GM19438 (cell line): ENCODE data around the gene UPK3A.

Experiments
- ATAC-seq: cut with Tn5 transposase; IDR thresholded peaks from one replicate; pipeline ENCODE4 v1.9.1; 2021; ENCODE audit warnings: low read depth; ENCODE audit not compliant: unreplicated experiment

The UPK3A gene

DNA sequence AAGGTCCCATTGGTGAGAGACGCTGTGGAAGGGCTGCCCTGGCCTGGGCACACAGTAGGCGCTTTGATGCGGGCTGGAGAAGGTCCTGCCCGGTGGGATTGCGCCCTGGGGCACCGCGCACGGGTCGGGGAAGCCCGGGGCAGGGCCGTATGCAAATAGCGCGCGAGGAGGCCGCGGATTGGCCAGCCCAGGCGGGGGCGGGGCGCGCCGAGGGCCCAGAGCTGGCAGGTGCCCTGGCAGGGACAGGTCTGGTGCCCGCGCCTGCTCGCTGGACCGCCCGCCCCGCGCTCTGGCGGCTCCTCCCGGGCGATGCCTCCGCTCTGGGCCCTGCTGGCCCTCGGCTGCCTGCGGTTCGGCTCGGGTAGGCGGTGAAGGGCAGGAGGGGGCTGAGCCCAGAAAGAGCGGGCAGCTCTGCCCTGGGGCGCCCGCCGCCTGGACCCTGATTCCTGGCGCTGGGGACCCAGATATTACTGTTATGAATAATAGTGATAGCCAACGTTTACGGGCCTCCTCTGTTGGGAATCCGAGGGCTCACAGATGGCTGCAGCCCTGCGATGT lies at the start of gene UPK3A:
TSS of gene UPK3A (plus strand) at position 245 of the 558 bp plus-strand sequence. CDS start at position 310, 65 bp downstream.
- no peak for ATAC-seq

DNA sequence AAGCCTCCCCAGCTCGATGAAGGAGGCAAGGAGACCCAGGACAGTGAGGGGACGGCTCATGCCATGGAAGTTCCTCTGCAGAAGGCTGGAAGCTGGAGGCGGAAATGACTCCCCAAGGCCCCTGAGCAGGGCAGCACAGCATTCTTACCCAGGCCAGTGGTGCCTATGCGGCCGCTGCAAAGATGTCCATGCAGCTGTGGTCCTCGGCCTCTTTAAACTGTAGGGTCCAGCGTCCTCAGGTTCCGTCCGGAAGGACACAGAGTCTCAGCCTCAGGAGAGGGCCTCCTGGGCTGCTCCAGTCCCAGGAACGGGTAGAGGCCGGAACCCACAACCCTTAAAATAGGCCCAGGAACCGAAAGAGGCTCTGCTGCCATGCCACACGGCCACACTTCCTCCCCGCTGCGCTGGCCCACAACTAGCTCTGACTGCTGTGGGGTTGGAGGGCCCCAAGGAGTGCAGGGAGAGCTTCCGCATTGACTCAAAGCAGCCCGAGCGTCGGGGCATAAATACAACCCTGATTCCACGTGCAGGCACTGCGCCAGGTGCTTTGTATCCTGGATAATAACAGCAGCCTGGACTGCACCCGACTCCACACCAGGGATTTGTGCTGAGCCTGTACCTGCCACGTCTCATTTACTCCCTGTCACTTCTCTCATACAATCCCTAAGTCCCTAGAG lies 49.5 kb upstream of the UPK3A start:
- ATAC-seq = peak; percentile 73

DNA sequence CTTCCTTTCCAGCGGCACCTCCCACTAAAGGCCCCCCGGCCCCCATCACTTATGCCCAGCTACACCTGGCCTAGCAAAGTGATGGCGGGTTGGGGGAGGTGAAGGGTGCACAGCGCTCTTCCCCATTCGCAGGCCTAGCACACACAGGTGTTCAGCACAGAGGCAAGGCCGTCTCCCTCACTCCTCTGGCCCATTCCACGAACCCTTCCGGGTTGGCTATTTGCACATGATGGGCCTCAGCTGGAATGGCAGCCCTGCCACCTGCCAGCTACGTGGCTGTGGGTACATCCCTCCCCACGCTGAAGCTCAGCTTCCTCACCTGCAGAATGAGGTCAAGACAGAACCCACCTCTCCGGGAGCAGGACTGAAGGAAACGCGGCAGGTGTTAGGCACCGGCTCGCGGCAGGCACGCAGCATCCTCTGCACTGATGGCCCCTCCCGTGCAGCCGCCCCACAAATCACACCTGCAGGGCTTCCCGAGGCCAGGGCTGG lies 48.9 kb upstream of the UPK3A start:
- no peak for ATAC-seq

DNA sequence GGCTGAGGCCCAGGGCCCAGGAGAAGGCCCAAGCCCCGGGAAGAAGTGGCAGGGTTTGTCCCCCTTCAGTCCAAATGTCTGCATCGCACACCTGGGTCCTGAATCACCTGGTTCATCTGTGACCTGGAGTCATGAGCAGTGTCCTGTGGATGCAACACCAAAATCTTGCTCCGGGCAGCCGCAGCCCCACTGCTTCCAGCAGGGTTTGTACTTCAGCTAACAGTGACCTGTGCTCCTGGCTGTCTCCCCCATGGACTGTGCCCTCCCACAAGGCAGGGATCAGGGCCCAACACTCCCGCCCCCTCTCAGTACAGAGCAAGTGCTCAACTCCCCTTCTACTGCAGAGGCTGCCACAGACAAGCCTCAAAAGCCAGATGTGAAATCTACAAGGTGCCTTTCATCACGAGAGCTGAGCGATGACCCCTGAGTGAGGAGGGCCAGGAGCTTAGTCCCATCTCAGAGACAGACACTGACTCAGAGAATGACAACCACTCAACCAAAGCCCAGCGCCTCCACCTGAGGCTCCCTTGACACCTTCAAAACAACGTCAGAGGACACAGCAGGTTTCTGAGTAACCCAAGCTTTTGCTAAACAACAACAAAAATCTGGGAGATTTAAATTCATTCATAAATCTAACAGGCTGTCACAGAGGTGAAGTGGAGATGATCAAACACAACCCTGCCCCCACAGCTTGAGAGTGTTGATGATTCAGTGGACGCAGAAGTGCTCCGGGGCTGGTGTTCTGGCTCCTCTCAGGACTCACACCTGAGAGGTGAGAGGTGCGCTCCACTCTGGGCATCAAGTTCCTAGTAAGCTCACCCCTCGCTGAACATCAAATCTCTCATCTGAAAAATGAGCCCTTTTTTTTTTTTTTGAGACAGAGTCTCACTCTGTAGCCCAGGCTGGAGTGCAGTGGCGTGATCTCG lies 47.4 kb upstream of the UPK3A start:
- ATAC-seq = no peak

DNA sequence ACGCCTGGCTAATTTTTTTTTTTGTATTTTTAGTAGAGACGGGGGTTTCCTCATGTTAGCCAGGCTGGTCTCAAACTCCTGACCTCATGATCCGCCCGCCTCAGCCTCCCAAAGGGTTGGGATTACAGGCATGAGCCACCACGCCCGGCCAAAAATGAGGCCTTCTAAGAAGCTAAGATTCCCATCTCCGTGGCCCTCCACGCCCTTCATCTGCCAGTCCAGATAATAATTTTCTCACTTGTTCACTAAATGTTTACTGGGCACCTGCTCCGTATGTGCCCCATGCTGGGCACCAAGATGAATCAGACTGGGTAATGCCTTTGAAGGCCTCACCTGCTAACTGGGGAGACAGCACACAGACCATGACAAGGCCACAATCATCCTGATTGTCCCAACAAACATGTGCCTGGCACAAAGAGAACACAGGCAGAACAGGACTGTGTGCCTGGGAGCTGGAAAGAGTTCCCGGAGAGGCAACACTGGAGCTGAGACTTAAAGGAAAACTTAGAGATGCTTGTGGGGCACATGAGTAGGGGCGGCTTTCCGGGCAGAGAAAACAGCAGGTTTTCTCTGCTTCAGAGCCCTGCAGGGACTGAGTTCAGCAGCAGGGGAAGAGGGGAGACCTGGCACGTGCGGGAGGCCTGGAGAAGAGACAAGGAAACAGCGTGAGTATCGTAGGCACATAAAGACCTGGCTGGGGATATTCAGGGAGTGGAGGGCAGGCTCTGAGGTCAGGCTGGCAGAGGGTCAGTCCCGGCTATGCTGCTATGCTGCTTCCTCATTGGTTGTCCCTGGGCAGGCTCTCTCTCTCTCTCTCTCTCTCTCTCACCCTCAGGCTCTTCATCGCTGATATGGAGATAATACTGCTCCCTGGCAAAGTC lies 46.4 kb upstream of the UPK3A start:
- ATAC-seq = no peak

DNA sequence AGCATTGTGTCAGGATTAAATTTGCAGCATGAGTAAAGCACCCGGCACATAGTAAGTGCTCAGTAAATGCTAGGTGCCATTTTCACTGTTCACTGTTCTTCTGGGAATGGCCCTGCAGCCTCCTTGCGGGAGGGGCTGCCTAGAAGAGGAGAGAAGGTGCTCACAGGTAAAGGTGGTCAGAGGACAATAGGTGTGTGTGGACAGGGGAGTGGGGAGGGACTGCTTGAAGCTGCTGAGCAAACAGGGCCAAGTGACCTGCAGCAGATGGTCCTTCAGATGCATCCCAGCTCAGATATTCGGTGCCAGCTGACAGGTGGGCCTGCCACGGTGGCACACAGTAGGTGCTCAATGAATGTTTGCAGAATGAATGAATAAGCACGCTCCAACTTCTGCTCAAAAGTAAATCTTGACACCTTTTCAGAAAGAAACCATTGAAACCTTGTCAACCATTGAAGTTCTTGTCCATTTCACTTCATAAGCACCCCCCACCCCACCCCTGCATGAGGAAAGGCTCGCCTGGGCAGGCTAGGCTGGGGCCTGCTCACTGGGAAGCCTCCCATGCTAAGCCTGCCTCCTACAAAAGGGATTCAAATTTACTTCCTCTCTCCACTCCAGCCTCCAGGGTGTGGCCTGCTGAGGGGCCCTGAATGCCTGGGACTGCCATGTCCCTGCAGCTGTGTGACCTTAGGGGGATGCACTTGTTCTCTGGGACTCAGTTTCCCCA lies 45.6 kb upstream of the UPK3A start:
- no peak for ATAC-seq

DNA sequence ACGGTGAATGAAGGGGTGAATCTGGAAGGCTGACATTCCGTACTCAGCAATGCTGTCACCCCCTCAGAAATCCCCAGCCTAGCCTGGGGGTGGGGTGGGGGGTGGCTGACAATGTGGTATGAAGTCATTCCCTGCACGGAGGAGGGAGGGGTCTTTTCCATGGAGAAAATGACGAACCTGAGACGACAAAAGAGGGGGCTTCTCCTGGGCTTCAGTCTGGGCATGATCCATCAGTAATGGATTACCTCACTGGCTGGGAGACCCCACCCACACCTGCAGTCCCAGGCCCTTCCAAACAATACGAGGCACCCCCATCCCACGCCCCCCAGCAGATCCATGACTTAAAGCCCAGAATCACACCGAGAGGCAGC lies 45.1 kb upstream of the UPK3A start:
- no peak for ATAC-seq

DNA sequence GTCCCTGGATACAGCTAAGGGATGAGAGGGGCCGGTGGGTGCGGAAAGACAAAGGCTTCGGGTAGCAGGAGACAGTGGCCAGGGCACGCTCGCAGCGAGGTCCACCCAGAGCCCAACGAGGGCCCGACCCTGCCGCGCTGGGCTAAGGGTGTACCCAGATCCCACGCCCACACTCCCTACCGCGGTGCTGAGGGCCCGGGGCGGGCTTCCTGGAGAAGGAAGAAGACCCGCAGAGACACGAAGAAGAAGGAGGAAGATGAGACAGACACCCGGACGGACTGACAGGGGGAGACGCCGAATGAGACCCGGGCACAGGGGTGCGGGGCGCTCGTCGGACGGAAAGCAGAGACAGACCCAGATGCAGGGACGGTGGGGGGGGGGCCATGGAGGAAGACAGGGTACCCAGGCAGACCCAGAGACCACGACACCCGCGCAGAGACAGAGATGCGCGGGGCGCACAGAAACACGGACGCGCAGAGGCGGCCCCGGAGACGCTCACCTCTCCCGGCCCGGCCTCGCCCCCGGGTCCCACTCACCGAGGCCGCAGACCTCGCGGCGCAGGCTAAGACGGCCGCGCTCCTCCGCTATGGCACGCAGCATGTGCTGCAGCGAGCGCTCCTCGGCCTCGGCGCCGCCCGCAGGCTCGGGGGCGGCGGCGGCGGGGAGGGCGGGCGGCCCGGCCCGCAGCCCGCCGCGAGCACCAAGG lies 44.5 kb upstream of the UPK3A start:
- no peak for ATAC-seq

DNA sequence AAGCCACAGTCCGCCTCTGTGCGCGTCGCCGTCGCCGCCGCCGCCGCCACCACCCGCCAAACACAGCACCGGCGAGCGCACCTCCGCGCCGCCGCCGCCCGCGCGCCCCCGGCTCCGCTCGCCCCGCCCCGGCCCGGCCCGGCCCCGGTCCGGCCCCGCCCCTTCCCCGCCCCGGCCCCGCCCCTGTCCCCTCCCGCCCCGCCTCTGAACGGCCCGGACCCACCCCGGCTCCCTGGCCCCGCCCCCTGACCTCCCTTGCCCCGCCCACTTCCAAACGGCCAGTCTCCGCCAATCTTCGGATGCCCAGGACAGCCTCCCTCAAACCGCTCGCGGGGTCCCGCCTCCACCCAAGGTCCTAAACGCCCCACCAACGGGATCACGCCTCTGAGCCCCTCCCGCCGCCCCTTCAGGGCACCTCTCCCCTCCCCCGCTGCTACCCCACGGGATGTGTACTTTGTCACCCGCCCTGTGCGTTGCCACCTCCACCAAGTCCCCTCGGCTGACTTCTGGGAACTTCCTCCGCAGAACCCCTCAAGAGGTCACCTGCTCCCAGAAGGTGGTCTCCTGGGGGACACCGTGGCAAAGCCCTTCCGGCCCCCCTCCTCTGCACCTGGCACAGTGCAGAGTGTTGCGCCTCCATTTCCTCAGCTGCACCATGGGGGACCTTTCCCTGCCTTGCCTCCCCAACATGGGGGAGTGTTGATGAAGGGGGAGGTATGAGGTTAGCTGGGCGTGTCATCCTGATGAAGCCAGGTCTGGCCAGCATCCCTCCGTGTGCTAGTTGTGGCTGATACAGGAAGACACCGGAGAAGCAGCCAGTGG lies 43.7 kb upstream of the UPK3A start, which contains the start of gene KIAA0930:
TSS of gene KIAA0930 (minus strand) at position 85 of the 822 bp plus-strand sequence. CDS start 191 bp downstream, outside the sequence.
- ATAC-seq = no peak

DNA sequence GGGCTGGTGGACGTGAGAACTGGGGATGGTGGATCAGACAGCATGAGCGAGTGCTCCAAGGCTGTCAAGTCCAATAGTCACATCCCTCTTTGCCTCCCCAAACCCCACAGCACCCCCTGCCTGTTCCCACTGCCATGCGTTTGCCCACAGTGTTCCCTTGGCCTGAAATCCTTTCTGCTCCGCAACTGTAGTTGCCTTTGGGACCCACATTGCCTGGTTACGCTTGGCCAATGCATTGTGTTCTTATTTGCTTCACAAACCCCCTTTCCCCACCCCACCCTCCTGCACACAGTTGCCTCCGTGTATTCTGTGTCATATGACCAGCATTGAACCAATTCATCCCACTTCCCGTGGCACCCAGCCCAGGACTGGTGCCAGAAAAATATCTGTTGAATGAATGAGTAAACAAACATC lies 42.0 kb upstream of the UPK3A start:
- ATAC-seq = no peak

DNA sequence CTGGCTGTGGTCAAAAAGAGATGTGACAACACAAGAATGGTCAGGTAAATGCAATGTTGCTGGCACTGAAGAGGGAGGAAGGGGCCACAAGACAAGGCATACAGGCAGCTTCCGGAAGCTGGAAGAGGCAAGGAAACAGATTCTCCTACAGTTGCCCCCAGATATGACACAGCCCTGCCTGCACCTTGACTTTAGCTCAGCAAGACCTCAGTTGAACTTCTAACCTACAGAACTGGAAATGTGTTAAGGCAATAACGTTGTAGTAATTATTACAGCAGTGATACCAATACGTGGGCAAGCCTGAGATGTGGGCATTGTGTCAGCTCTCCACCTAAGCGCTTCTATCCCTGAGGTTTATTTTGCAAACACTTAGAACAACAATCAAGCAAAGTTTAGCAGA lies 39.8 kb upstream of the UPK3A start:
- ATAC-seq = no peak

DNA sequence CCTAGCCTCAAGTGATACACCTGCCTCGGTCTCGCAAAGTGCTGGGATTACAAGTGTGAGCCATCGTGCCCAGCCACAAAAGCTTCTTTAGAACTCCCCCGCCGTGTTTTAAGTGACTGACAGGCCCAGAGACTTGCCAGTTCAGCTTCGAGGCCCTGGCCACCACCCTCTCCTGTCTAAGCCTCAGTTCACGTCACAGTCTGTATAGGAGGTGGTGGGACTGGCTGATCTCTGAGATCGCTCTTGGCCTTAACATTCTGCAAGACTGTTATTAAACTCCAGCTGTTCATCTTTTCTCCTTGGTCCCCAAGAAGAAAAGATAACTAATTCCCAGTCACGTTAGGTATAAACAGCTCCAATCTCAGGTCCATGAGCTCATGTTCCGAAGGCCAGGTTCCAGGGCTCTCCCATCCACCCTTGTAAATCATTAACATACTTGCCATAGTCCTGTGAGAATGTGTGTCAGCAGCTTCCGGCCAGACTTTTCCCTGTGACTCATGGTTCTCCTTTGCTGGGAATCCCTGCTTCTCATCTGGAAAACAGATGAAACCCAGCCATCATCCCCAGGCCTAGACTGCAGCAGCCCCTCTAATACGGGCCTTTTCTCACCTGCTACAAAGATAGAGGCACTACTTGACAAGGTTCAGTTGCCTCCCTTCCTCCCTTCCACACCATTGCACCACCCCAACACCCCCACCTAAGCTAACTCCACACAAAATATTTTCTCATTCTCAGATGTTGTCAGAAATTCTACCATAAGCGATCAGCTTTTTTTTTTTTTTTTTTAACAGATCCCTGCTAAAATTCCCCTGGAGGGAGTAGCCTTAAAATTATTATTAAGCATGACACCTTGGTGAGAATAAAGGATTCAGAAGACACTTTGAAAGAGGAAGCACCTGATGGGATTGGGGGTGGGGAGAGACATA lies 38.4 kb upstream of the UPK3A start:
- ATAC-seq = no peak

DNA sequence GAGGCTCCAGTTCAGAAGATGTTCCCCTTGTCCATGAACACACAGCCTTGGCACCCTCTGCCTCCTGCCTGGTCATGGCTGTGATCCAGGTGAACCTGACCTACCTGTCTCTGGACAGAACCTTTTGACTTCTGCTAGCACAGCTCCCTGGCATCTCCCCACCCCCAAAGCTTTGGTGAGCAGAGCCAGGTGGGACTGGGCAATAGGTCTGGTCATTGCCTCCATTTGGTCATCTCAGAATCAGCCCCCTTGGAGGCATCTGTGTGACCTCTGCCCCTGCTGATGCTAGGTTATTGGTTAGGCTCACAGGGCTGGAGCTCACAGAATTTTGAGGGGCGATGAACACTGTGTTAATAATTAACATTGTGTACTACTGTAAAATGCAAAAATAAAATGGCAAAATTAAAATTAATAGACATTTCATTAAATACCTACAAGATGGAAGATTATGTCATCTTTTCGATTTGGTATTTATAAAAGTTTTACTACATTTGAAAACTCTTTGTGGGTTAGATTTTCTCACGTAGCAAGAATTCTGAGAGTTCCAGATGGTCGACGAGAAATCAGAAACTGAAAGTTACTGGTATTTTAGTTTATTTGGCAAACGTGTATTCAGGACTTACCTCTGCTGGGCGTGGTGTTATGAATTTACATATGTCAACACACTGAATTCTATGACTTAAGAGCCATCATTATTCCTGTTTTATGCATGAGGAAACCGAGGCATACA lies 35.8 kb upstream of the UPK3A start:
- ATAC-seq = no peak

DNA sequence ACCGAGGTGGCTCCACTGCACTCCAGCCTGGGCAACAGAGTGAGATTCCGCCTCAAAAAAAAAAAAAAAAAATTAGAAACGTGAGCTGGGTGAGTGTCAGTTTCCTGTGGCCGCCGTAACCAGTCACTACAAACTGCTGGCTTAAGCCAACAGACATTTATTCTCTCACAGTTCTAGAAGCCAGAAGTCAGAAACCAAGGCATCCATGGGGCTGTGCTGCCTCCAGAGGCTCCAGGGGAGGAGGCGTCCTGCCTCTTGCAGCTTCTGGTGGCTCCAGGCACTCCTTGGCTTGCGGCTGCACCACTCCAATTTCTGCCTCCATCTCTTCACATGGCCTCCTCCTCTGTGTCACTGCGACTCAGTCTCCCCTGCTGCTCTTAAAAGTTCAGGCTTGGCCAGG lies 32.9 kb upstream of the UPK3A start:
- no peak for ATAC-seq

DNA sequence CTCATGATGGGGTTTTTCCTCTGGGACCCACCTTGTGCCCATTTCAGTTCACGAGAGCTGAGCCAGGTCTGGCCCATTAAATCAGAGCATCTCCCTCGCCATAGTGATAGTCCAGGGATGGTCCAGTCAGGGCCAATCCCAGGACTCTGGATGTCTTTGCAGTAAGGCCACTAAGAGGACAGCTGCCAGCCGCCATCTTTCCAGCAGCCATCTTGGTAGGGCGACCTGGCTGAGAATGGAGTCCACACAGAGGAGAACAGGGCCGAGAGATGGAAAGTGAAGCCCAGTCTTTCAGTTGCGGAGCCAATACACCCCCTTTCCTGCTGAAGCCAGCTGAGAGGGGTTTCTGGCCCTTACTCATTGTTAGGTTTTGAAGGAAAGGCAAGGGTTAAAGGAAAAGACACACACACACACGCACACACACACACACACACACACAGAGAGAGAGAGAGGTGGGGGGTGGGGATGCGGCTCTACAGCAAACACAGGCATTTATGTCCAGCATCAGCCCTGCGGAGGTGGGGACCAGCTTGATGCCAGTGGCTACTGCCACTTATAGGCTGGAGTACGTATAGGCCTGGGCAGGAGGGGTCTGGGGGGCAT lies 31.6 kb upstream of the UPK3A start:
- no peak for ATAC-seq

DNA sequence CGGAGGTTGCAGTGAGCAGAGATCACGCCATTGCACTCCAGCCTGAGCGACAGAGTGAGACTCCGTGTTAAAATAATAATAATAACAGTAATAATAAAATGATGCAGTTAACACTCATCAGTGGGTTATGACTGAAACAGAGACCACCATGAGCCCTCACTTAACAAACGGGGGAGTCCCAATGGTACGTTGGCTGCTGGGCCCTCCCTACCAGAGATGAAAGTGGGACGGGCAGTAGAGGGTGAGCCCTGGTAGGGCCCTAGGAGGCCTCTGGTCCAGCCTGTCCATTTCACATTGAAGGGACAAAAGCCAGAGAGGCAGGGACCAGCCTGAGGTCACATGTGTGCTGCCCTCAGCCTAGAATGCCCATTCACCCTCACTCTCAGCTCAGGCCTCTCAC lies 30.4 kb upstream of the UPK3A start:
- ATAC-seq = no peak
